GM12865 (cell line): ENCODE data around the gene NIT1.

Experiments used
- DNase-seq: peaks from one replicate; pipeline ENCODE4 v3.0.0; 2010; ENCODE audit warnings: low read depth
- H3K4me3 ChIP-seq: 2 replicates; pipeline ENCODE4 v1.5.1; 2011; ENCODE audit warnings: mild to moderate bottlenecking, low read depth, low read length, control low read depth
- CTCF ChIP-seq: IDR thresholded peaks from 2 replicates; pipeline ENCODE4 v1.5.1; 2011; ENCODE audit warnings: low read length, control low read depth, low read depth, inconsistent platforms; ENCODE audit not compliant: insufficient read depth; ENCODE audit errors: missing control alignments

Gene NIT1

GRCh38 chr1:161133220-161133740, 15.4 kb downstream of the NIT1 start:
- H3K4me3 ChIP-seq, result peak overlapping the region; percentile 100
- DNase-seq, result no peak
- TF ChIP-seq CTCF, result no peak

GRCh38 chr1:161137881-161138280, 20.0 kb downstream of the NIT1 start:
- no peak for DNase-seq
- TF ChIP-seq CTCF, result no peak
- no peak overlapping the region for H3K4me3 ChIP-seq

- no peak for DNase-seq
- no peak for TF ChIP-seq CTCF
- H3K4me3 ChIP-seq, result no peak overlapping the region
These were observed 20.5 kb downstream of the NIT1 start for GRCh38 chr1:161138431-161138830.

GRCh38 chr1:161139766-161140165, 21.9 kb downstream of the NIT1 start:
- TF ChIP-seq CTCF, result peak; percentile 23
- DNase-seq, result peak; percentile 52
- no peak overlapping the region for H3K4me3 ChIP-seq

- TF ChIP-seq CTCF, result no peak
- no peak for DNase-seq
- no peak overlapping the region for H3K4me3 ChIP-seq
These were observed 23.0 kb downstream of the NIT1 start for GRCh38 chr1:161140755-161141400.

GRCh38 chr1:161145832-161146231, 27.9 kb downstream of the NIT1 start:
- DNase-seq, result no peak
- H3K4me3 ChIP-seq, result no peak overlapping the region
- no peak for TF ChIP-seq CTCF

GRCh38 chr1:161153176-161153575, 35.3 kb downstream of the NIT1 start:
- no peak for TF ChIP-seq CTCF
- no peak for DNase-seq

More at GRCh38 chr1:161153176-161153575, 35.3 kb downstream of the NIT1 start:
- H3K4me3 ChIP-seq, result peak overlapping the region; percentile 95
